Nephron (organoid): ENCODE results near the gene TBC1D8B.

ENCODE experiments used
- H3K27ac Mint-ChIP-seq, 3 experiments: 2 replicates each; pipeline ENCODE4 v1.8.0; 2020; ENCODE audit warnings: mixed read lengths in 3 of 3, mild to moderate bottlenecking in 2 of 3, moderate library complexity in 1 of 3
- H3K27me3 Mint-ChIP-seq: 2 replicates; pipeline ENCODE4 v1.8.0; 2021; ENCODE audit warnings: low read depth, mild to moderate bottlenecking, moderate library complexity, mixed read lengths
- H3K36me3 Mint-ChIP-seq: 2 replicates; pipeline ENCODE4 v1.8.0; 2020; ENCODE audit warnings: low read depth, mixed read lengths
- H3K4me1 Mint-ChIP-seq: 2 replicates; pipeline ENCODE4 v1.8.0; 2020; ENCODE audit warnings: mixed read lengths
- H3K4me3 Mint-ChIP-seq, 3 experiments: 2 replicates each; pipeline ENCODE4 v1.8.0; 2020; ENCODE audit warnings: mild to moderate bottlenecking in 3 of 3, mixed read lengths in 3 of 3, moderate library complexity in 2 of 3
- H3K9me3 Mint-ChIP-seq: 2 replicates; pipeline ENCODE4 v1.8.0; 2020; ENCODE audit warnings: mixed read lengths
- CTCF ChIP-seq, 3 experiments: fragments of 200-600 bp; sonication (generic); IDR thresholded peaks; one replicate each; pipeline ENCODE4 v1.5.0; 2021; ENCODE audit warnings: antibody characterized with exemption in 3 of 3; ENCODE audit not compliant: unreplicated experiment in 3 of 3

Gene TBC1D8B

GRCh38 chrX:106897259-106897658 is 94.8 kb downstream of the TBC1D8B start:
- Mint-ChIP-seq H3K27me3 (peaks cover 6% of the 10 kb centered on the region), H3K4me1 (peaks cover 17% of the 10 kb centered on the region), H3K4me3 (no peak overlapping the region), H3K36me3 (no peaks in the 10 kb centered on the region), H3K9me3 (peaks cover 2% of the 10 kb centered on the region), H3K27ac (no peak overlapping the region)
- no peak for TF ChIP-seq CTCF (IDR thresholded peaks at IDR 0.05; ENCODE audit: unreplicated experiment in 3 of 3)

GRCh38 chrX:106898462-106898861 is 96.0 kb downstream of the TBC1D8B start:
- H3K27me3 Mint-ChIP-seq = peaks cover 6% of the 10 kb centered on the region
- TF ChIP-seq CTCF (IDR thresholded peaks at IDR 0.05; ENCODE audit: unreplicated experiment in 3 of 3) = peak; percentile 32 to 49 (median 34)
- peak overlapping the region; percentile 21 to 65 (median 53) for H3K27ac Mint-ChIP-seq
- peaks cover 2% of the 10 kb centered on the region for H3K9me3 Mint-ChIP-seq
- no peaks in the 10 kb centered on the region for H3K36me3 Mint-ChIP-seq
- H3K4me1 Mint-ChIP-seq = peaks cover 17% of the 10 kb centered on the region
- H3K4me3 Mint-ChIP-seq = no peak overlapping the region

- H3K4me1 Mint-ChIP-seq = peaks cover 17% of the 10 kb centered on the region
- no peaks in the 10 kb centered on the region for H3K36me3 Mint-ChIP-seq
- no peak overlapping the region for H3K4me3 Mint-ChIP-seq
- TF ChIP-seq CTCF (IDR thresholded peaks at IDR 0.05; ENCODE audit: unreplicated experiment in 3 of 3) = no peak
- peaks cover 2% of the 10 kb centered on the region for H3K9me3 Mint-ChIP-seq
- peak overlapping the region; percentile 21 to 65 (median 53) for H3K27ac Mint-ChIP-seq
- peaks cover 6% of the 10 kb centered on the region for H3K27me3 Mint-ChIP-seq
Measured at GRCh38 chrX:106899276-106899675, 96.8 kb downstream of the TBC1D8B start.

- Mint-ChIP-seq H3K27me3 (peaks cover 6% of the 10 kb centered on the region), H3K9me3 (peaks cover 2% of the 10 kb centered on the region), H3K27ac (peak overlapping the region in 1 of 3 experiments; percentile 22), H3K4me1 (peaks cover 22% of the 10 kb centered on the region), H3K4me3 (no peak overlapping the region), H3K36me3 (no peaks in the 10 kb centered on the region)
- TF ChIP-seq CTCF (IDR thresholded peaks at IDR 0.05; ENCODE audit: unreplicated experiment in 3 of 3) = no peak
Measured at GRCh38 chrX:106899841-106900240, 97.4 kb downstream of the TBC1D8B start.

GRCh38 chrX:106901341-106901740 is 98.9 kb downstream of the TBC1D8B start:
- Mint-ChIP-seq H3K4me1 (peaks cover 29% of the 10 kb centered on the region), H3K27ac (no peak overlapping the region), H3K9me3 (peaks cover under 1% of the 10 kb centered on the region), H3K4me3 (no peak overlapping the region), H3K36me3 (no peaks in the 10 kb centered on the region), H3K27me3 (peaks cover 6% of the 10 kb centered on the region)
- TF ChIP-seq CTCF (IDR thresholded peaks at IDR 0.05; ENCODE audit: unreplicated experiment in 3 of 3) = no peak

GRCh38 chrX:106901781-106902219 is 99.3 kb downstream of the TBC1D8B start:
- Mint-ChIP-seq H3K27me3 (peaks cover 6% of the 10 kb centered on the region), H3K36me3 (no peaks in the 10 kb centered on the region), H3K4me1 (peaks cover 33% of the 10 kb centered on the region), H3K27ac (no peak overlapping the region), H3K4me3 (no peak overlapping the region), H3K9me3 (no peaks in the 10 kb centered on the region)
- no peak for TF ChIP-seq CTCF (IDR thresholded peaks at IDR 0.05; ENCODE audit: unreplicated experiment in 3 of 3)
